HS-5 (cell line): ENCODE results near the gene CLSTN2.

Experiments used
- DNase-seq: peaks from one replicate; pipeline ENCODE4 v3.0.0-alpha.2; 2012; ENCODE audit warnings: low read depth

Gene CLSTN2

DNA sequence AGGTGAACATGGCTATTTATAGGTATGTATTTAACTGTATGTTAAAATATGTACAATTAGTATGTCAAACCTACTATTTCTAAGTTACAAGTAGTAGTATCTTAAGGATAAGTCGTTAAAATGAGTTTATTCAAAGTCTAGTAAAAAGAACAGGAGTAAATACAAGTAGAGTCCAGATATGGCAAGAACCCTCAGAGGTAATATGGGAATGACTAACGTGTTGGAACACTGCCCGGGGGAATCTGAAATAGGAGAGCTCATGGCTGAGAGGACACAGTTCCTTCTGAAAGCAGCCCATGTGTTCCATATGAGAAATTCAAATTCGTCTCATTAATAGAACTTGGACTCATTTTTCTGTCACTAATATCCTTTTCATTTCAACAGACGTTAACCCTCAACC lies 158.8 kb downstream of the CLSTN2 start:
- DNase-seq, result no peak

DNA sequence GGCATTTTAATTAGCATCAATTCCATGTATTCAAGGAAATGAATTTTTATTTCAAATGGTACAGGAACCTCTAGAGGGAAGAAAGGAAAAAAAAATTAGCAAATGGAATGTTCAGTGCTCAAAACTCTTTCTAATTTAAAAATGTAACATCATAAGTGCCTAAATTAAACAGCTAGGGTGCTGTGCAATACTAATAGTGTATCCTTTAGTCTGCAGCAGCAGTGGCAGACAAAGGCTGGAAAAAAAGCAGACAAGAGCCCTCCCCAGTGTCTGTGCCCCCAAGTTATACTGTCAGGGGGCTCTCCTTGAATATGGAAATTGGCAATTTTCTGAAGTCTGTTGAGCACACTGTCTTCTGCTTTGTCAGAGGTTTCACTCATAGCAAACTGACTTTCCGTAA lies 159.5 kb downstream of the CLSTN2 start:
- no peak for DNase-seq

DNA sequence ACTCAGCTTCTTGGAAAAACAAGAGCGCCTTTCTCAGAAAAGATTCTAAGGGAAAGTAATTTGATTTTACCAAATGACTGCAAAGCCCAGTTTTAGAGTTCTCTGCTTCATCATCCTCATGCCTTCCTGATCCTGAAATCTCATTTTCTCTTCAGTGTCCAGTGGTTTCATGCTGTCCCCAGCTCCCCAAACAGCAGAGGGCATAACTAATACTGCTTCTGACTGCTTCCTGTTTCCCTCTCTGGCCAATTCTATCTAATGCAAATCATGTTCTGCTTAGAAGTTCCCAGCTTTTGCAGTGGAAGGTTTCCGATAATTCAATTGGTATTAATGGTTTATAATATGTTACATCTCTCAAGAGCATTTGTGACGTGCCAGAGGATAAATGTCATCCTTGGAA lies 161.1 kb downstream of the CLSTN2 start:
- no peak for DNase-seq

DNA sequence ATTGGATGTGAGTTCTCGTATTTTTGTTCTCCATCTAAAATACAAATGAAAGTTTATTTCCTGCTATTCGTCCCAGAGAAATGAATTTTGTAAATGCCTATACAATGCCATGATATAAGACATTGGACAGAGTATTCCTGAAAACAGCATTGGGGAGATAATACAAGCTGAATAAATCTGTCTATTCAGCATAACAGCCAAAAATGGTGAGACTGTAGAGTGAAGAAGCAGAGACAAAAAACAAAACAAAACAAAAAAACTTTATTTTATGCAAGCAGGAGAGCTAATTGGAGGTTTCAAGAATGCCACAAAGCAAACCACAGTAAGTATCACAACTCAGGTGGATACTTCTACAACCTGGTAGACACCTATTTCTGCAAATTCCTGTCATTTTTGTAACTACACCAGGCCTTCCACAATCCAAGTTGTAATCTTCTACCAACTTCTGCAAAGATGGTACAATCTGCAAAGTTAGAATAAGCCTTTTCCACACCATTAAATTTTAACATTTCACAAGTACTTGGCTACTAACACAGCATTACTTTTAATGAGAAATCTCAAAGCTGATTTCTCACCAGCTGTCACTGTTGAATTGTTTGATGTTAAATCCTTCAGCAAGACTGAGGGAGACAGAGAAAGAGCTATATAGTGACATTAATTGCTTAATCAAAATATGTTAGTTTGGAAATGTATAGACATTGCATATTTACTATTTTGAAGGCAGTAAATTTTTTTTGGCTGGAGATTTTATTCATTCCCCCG lies 163.1 kb downstream of the CLSTN2 start:
- DNase-seq, result no peak

DNA sequence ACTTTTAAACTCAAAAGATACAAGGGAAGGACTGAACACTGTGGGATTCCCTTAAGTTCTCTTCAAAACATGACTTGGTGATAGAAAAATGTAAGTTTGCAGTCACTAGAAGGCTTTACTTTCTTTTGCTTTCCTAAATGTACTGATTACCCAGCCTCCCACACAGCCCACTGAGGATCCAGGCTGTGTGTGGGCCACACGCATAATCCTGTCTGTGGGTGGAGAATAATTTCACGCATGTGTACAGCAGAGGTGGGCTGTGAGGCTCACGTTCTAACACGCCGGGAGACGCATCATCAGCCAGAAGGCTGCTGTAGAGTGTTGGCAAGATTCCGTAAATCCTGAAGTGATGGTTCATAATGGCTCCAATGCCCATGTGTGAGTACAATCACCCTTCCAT lies 165.5 kb downstream of the CLSTN2 start:
- DNase-seq, result no peak

DNA sequence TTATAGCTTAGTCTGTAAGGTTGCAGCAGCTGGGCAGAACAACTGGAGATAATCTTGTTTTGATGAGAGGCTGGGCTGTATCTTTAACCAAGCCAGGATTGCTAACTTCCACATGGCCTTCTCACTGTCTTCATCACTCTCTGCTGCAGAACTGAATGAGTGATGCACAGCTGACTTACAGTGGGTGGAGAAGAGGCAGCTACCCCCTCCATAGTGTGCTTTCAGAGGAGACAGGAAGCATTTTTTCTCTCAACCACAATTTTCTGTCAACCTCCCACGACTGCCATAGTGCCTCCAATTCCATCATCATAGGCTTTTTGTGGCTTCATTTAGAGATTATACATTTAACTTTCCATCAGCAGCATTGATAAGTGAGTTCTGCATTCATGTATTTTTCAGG lies 168.2 kb downstream of the CLSTN2 start:
- DNase-seq, result no peak

DNA sequence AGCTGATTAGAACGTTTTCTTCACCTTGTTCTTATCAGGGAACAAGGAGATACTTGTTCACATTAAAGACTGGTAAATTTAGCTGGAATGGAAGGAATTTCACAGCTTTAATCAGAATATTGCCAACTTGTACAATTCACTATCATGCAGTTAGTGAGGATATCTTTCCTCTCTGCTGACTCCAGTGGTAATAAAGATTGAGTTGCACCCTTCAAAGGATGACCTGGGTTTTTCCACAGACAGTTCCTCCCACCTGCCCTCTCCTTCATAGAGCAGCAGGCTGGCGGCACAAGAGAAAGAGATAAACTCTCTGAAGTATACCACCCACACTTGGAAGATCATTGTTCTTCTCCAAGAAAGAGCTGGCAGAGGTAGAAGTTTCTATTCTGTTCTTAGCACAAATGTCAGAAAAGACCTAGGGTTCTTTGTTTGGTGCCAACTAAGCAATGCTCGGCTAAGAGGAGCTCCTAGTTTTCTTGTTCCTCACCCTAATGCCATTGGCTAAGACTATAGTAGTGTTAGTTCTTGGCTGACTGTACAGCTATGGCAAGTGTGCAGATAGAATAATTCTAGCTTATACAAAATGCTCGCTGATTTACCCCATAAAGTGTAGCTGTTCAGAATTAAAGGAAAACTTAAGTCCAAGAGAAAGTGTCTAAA lies 169.1 kb downstream of the CLSTN2 start:
- no peak for DNase-seq

DNA sequence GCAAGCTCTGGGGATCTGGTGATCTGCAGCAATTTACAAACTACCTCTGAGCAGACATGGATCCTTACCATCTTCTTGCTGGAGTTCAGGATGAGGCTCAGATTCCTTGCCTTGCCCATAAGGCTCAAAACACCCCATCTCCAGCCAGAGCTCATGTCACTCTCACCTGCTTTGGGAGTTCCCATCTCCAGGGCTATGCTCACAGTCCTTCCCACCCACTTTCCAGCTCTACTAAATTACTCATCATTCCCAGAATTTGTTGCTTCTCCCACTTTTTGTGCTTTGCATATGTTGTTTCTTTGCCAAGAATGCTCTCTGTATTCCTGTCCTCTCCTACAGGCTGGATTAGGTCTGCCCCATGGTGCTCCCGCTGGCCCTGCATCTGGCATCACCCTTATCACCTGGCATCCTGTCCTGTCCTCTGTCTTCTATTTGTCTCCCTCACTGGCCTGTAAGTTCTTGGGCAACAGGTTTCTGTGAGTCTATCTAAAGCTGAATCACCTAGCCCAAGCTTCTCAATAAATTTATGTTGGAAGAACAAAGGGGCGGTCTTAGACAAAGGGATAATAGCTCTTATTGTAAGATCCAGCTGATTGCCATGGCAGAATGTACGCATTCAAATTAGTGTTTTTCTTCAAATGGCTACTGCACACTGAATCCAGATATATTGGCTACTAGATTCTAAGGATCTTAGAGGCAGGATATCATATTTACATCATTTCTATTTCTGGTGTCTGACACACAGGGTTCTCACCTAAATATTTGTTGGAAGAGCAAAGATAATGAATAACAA lies 179.2 kb downstream of the CLSTN2 start:
- DNase-seq, result no peak

DNA sequence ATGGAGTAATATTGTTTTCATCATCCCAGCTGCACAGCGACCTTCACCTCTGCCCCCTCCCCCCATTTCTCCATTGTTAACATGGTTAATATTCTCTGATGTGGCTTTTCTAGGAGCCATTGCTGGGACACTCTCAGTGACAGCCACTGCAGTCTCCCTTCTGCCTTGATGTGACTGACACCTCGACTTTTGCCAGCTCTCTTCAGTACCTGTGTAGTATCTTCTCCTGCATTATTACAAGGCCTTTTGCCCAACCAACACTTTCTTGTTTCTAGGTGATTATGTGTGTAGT lies 179.8 kb downstream of the CLSTN2 start:
- DNase-seq, result no peak

DNA sequence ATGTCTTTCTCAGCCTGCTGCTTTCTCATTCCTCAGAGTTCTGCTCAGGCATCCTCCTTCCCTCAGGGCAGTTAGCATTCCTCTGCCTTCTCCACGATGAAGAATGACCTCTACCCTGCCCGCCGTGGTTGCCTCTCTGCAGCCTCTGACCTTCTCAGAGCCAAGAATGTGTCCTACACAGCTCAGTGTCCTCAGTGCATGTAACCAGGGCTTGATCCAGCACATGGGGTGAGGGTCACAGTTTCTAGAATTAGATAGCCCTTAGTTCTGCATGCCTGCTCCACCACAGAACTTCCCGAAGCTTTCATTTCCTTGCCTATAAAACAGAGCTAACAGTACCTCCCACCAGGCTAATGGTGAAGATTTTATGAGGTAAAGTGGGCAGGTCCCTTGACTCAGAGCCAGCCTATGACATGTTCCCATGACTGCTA lies 182.1 kb downstream of the CLSTN2 start:
- DNase-seq, result no peak

DNA sequence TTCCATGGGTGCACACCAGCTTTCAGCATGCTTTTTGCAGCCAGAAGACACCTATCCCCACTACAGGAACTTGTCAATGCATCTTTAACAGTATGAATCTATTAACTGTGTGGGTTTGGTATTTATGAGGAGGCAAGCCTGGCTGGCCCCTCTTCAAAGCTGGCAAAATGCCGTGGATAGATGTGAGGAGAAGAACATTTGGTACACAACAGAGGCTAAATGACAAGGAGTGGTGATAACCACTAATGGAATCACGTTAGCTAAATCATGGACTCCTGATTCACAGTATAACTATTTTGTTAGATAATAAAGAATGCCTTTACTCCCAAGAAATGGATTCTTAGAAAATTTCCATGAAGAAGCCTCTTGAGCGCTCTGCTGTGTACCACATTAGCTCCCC lies 187.2 kb downstream of the CLSTN2 start:
- no peak for DNase-seq

DNA sequence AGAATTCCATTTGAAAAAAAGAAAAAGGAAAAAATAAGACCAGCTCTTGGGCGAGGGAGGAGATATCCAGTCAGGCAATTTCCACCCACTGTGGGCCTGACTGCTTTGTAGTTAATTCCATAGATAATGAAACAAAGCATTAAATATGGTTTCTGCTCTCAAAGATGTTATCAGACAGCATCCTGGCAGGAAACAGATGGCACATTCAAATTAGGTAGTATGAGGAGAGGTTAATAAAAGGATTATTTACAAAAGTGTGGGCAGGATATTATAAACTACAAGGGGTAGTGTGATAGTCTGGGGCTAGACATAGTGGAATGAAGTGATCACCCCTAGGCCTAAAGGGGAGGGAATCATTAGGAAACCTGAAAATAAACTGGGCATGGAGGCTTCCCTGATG lies 193.2 kb downstream of the CLSTN2 start:
- DNase-seq, result no peak

DNA sequence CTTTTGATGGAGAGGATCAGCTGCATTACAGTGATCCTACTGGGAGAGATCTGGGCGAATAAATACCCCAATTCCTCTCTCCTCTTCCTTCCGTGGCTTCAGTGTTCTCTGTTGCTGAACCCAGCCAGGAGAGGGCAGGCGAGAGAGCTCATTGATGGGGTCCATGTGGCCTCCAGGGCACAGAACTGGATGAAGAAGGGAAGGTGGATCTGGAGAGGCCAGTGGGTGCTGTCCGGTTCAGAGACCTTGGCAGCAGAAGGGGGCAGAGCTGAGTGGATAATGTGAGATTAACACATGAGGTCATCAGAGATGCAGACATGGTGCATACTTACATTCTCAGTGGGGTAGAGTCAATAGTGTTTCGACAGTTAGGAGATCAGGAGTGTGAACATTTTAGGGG lies 193.6 kb downstream of the CLSTN2 start:
- DNase-seq, result no peak

DNA sequence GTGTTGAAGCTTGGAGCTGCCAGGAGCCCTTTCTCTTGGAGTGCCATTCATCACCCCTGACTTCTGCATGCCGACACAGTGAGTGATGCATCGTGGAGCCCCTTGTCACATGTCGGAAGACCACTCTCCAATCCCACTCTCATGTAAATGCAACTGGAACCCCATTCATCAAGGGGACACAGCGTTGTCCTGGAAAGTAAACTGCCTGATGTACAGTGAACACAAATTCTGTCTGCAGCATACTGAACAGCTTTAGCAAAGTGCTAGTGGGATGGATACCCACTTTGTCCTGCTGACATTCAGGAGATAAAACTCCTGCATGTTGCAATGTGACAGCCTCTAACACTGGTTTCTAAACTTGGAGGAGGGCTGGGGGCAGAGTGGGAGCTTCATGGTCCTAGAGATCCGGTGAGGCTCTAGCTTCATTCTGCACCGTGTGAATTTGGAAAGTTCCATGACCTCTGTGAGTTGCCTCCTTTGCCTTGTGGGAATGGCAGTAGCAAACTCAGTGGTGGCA lies 194.8 kb downstream of the CLSTN2 start:
- no peak for DNase-seq

DNA sequence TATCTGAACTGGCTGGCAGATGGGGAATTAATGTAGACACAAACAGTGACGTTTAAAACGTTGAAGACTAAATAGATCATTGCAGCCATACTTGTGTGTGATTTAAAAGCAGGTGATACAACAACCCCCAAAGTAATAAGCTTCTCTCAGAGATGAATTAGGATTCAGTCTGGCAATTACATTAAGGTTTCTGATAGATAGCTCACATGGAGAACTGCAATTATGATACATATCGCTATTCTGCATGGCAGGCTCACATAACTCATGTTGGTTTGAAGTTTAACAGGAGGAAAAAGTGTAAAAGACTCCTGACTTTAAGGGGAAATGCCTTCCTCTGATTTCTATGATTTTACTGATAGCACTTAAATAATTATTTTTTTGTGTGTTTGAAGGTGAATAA lies 196.9 kb downstream of the CLSTN2 start:
- no peak for DNase-seq

DNA sequence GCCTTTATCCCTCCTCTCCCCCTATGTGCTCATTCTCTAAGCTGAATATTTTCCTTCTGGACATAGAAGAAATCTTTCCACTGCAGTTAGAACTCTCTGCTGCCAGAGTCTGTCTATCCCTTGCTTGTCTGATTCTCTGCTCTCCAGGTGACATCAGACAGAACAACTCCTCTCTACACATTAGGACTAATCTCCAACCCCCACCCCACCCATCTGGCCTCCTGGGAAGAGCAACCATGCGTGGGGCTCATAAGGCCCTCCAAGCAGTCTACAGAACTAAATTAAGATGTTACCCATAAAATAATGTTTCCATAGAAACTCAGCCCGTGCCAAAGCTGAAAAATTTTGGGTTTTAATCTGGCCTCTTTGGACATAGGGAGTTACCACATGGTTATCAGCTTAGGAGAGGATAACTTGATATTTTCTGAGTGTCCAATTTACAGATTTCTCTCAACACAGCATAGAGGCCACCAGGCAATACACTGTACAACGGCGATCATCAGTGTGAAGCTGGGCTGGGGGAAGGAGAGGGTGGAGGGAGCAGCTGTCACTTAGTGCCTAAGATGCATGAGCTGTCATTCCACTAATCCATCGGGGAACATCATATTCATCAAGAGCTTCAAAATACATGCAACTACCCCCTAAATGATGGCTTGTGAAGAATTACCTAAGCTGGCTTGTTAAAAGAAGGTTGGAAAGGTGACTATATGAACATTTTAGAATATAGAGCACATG lies 199.4 kb downstream of the CLSTN2 start:
- no peak for DNase-seq

DNA sequence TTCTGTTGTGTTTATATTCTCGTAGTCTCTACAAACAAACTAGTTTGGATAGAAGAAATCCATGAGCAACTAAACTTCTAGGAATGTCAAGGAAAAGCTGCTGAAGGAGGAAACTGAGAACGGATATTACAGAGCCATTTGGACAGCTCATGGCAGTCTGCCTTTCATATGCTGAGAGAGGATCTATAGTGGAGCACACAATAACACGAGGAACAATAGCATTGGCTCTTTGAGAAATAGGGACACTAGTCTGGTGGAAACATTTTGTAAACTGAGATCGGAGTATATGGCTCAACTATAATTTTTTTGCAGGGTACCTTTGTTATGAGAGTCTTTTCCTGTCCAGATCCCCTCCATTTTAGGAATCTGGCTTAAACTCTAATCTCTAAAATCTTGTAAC lies 200.5 kb downstream of the CLSTN2 start:
- no peak for DNase-seq

DNA sequence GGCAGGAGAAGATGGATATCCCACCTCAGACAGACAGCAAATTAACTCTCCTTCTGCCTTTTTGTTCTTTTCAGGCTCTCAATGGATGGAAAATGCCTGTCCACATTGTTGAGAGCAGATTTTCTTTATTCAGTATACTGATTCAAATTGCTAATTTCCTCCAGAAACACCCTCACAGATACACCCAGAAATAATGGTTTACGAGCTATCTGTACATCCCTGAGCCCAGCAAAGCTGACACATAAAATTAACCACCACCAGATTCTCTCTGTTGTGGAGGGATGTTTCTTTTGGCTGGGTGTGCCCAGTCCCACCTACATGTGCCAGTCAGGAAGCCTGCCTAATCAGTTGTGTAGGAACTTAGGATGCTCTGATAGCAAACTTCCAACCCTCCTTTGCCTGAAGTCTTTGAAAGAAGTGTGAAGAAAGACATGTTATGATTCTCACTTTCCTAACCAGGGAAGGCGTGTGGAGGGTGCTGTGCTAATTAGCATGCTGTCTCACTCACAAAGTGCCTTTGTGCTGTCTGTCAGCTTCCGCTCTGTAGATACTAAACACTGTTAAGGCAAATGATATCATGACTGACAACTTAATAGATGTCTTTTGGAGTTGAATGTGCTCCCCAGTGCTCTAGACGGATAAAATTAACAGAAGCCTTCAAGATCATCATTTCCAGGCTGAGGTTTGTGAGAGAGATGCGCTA lies 208.5 kb downstream of the CLSTN2 start:
- no peak for DNase-seq

DNA sequence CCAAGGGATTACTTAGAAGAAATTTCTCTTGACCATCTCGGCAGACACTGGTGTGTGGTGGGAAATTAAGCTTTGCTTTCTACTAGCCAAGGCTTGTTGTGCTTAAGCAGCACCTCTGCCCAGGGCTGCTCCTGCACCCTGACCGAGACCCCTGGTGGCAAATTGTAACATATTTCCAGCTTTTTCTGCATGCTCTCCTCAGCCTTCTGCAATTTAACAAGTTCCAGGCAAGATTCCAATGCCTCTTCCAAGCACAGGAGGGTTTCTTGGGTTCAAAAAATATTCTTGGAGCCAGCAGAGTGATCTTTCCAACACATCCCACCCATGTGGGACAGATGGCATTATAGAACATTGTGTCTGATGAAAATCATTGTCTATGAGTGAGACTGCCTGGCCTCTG lies 210.5 kb downstream of the CLSTN2 start:
- DNase-seq, result no peak

DNA sequence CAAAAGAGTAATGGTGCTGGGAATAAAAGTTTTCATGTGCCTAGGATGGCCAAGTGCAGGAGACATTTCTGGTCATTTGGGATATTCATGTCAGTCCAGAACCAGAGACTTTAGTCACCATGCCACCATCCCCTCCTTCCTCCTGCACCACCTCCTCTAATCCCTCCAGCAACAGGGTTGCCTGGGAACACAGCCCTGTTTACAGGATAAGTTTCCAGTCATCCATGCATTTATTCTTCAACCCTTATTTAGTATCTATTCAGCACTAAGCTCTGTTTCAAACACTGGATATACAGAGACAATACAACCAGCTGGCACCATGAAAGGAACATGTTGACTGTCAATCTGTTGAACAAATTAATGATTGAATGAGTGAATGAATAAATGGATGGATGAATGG lies 211.7 kb downstream of the CLSTN2 start:
- DNase-seq, result no peak

DNA sequence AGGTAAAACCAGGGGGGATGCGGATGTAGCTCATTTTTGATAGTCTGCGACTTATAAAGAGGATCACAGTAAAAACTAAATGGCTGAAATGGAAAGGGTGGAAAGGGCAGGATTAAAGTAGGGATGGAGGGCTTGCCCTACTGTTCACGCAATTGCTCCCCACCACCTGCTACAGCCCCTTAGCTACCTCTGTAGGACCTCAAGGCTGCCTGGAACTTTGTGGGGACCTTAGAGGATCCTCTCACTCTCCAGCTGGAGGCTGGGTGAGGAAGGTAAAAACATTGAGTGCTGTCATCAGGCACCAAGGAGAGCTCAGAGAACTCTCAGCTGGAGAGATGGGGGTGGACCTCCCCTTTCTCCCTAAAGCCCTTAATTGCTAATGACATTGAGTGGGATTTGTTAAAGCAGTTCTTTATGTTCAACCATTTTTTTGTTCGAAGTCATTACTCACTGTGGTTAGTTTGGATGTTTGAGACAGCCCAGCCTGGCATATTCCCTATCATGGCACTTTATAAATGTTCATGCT lies 213.0 kb downstream of the CLSTN2 start:
- DNase-seq, result no peak
